Activated T-cell treated with anti-CD3 and anti-CD28 coated beads, Interleukin-2, amount 50 U/mL, for 48 hours (primary cell): ENCODE results near the gene PHGDH.
A peak's percentile ranks its signal among the peaks of the same experiment; 100 is the strongest.

Experiments used
- DNase-seq, 2 experiments: peaks; one replicate each; pipeline ENCODE4 v3.0.0-alpha.2; 2020

Gene PHGDH

GRCh38 chr1:119732465-119733168, 20.9 kb downstream of the PHGDH start:
- DNase-seq, result no peak

GRCh38 chr1:119733754-119734153, 22.0 kb downstream of the PHGDH start:
- no peak for DNase-seq

- DNase-seq, result no peak
Measured at GRCh38 chr1:119735217-119735616, 23.5 kb downstream of the PHGDH start.

GRCh38 chr1:119736649-119737039, 24.9 kb downstream of the PHGDH start:
- DNase-seq, result no peak

- DNase-seq, result no peak
Measured at GRCh38 chr1:119737040-119737682, 25.4 kb downstream of the PHGDH start.

- no peak for DNase-seq
Measured at GRCh38 chr1:119738100-119738720, 26.5 kb downstream of the PHGDH start.

- DNase-seq, result no peak
Measured at GRCh38 chr1:119739150-119739549, 27.4 kb downstream of the PHGDH start.

- no peak for DNase-seq
Measured at GRCh38 chr1:119740261-119740660, 28.5 kb downstream of the PHGDH start.

- no peak for DNase-seq
Measured at GRCh38 chr1:119740896-119741780, 29.4 kb downstream of the PHGDH start.

- no peak for DNase-seq
Measured at GRCh38 chr1:119742202-119742601, 30.5 kb downstream of the PHGDH start.

- DNase-seq, result no peak
Measured at GRCh38 chr1:119742677-119743076, 30.9 kb downstream of the PHGDH start.

- no peak for DNase-seq
Measured at GRCh38 chr1:119743308-119743707, 31.6 kb downstream of the PHGDH start.

- DNase-seq, result peak; percentile 67 to 70
Measured at GRCh38 chr1:119743776-119744597, 32.3 kb downstream of the PHGDH start.

GRCh38 chr1:119744598-119744942, 32.8 kb downstream of the PHGDH start:
- DNase-seq, result no peak

GRCh38 chr1:119745034-119745433, 33.3 kb downstream of the PHGDH start:
- no peak for DNase-seq

GRCh38 chr1:119747451-119747850, 35.7 kb downstream of the PHGDH start:
- no peak for DNase-seq

- no peak for DNase-seq
Measured at GRCh38 chr1:119748040-119748439, 36.3 kb downstream of the PHGDH start.

- DNase-seq, result no peak
Measured at GRCh38 chr1:119752592-119752991, 40.9 kb downstream of the PHGDH start.

GRCh38 chr1:119758584-119758983, 46.9 kb downstream of the PHGDH start:
- no peak for DNase-seq

- no peak for DNase-seq
Measured at GRCh38 chr1:119762409-119762808, 50.7 kb downstream of the PHGDH start.

GRCh38 chr1:119762953-119763352, 51.2 kb downstream of the PHGDH start:
- DNase-seq, result no peak

- no peak for DNase-seq
Measured at GRCh38 chr1:119764220-119764619, 52.5 kb downstream of the PHGDH start.
